ENCODE results near the gene ATP10A. TPM values are rescaled to one million over a fixed set of nuclear protein-coding genes. Genes with fewer than 3 reads are reported as not detected.

ATP10A gene
- total RNA-seq, 1 donor from 2014 or later: not detected

DNA sequence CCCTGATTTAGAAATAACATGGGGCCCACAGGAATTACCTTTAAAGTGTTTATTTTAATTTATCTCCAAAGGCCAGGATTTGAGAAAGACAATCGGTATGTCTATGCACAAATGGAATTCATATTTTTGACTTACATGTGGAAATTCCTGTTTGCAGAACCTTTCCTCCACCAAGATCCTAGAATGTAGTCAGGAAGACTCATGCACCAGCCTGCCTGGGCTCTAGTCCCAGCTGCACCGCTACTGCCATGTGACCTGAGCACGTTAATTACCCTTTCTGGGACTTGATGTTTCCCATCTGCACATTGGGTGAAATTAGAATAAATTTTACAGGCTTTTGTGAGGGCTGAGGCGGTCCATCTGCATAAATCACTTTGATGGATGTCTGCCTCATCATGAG lies 194.2 kb downstream of the ATP10A start:
- H3K4me1 Mint-ChIP-seq (ENCODE audit: low read depth, unreplicated experiment): peaks cover 24% of the 10 kb centered on the region
- H3K27ac Mint-ChIP-seq (ENCODE audit: unreplicated experiment): no peak overlapping the region
- DNase-seq: no peak
- H3K4me3 Mint-ChIP-seq (ENCODE audit: unreplicated experiment): no peak overlapping the region
- no peaks in the 10 kb centered on the region for H3K36me3 Mint-ChIP-seq (ENCODE audit: unreplicated experiment)
- TF ChIP-seq, protein P1, sequence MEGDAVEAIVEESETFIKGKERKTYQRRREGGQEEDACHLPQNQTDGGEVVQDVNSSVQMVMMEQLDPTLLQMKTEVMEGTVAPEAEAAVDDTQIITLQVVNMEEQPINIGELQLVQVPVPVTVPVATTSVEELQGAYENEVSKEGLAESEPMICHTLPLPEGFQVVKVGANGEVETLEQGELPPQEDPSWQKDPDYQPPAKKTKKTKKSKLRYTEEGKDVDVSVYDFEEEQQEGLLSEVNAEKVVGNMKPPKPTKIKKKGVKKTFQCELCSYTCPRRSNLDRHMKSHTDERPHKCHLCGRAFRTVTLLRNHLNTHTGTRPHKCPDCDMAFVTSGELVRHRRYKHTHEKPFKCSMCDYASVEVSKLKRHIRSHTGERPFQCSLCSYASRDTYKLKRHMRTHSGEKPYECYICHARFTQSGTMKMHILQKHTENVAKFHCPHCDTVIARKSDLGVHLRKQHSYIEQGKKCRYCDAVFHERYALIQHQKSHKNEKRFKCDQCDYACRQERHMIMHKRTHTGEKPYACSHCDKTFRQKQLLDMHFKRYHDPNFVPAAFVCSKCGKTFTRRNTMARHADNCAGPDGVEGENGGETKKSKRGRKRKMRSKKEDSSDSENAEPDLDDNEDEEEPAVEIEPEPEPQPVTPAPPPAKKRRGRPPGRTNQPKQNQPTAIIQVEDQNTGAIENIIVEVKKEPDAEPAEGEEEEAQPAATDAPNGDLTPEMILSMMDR (IDR thresholded peaks at IDR 0.05; ENCODE audit: partially characterized antibody, unreplicated experiment): no peak
- peaks cover 6% of the 10 kb centered on the region for H3K9me3 Mint-ChIP-seq (ENCODE audit: unreplicated experiment)
- peaks cover 2% of the 10 kb centered on the region for H3K27me3 Mint-ChIP-seq (ENCODE audit: unreplicated experiment)

DNA sequence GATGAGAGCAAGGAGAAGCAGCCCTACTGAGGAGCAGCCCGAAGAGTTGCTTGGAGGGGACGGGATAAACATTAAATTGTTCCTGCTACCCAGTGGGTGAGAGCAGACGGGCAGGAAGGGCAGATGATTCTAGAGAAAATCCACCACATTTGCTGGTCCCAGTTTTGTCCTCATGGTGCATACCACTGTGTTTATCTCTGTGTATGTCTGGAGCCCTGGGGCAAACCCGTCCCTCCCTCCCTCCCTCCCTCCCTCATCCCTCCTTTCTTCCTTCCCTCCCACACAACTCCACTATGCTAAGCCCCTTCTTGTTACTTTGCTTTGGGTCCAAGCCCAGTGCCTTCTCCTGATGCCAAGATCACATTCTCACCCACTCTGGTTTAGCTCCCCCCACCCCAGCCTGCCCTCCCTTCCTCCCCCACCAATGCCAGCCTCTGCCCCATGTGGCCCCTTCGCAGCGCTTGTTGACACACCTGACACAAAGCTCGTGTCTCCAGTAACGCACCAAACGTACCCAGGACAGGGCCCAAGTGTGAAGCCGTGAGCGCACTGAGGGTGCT lies 194.8 kb downstream of the ATP10A start:
- no peak for DNase-seq
- H3K4me1 Mint-ChIP-seq (ENCODE audit: low read depth, unreplicated experiment): peaks cover 25% of the 10 kb centered on the region

DNA sequence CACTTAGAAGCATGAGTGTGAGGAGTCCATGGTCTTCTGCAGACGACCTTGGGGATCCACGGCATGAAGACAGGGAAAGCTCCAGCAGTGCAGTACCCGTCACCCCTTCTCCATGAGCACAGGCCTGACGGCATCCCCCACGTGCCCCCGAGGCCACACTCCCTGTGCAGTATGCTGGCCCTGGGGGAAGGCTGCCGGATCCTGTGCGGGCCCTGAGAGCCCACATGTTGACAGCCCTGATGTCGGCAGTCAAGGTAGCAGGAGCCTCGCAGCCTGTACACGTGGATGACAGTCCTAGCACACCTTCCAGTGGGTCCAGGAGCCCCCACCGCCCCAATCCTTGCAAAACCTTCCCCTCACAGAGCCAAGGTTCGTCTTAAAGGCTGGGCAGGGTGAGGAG lies 195.3 kb downstream of the ATP10A start:
- Mint-ChIP-seq H3K4me3 (ENCODE audit: unreplicated experiment) (no peak overlapping the region), H3K36me3 (ENCODE audit: unreplicated experiment) (peaks cover 4% of the 10 kb centered on the region), H3K27ac (ENCODE audit: unreplicated experiment) (no peak overlapping the region), H3K4me1 (ENCODE audit: low read depth, unreplicated experiment) (peaks cover 29% of the 10 kb centered on the region), H3K27me3 (ENCODE audit: unreplicated experiment) (peaks cover 2% of the 10 kb centered on the region), H3K9me3 (ENCODE audit: unreplicated experiment) (peaks cover 4% of the 10 kb centered on the region)
- TF ChIP-seq, protein P1 (IDR thresholded peaks at IDR 0.05; ENCODE audit: partially characterized antibody, unreplicated experiment): no peak
- no peak for DNase-seq

More for the DNA sequence above, 194.8 kb downstream of the ATP10A start:
- Mint-ChIP-seq H3K27me3 (ENCODE audit: unreplicated experiment) (peaks cover 2% of the 10 kb centered on the region), H3K36me3 (ENCODE audit: unreplicated experiment) (no peaks in the 10 kb centered on the region), H3K4me3 (ENCODE audit: unreplicated experiment) (no peak overlapping the region), H3K27ac (ENCODE audit: unreplicated experiment) (no peak overlapping the region), H3K9me3 (ENCODE audit: unreplicated experiment) (peaks cover 4% of the 10 kb centered on the region)
- TF ChIP-seq, protein P1 (IDR thresholded peaks at IDR 0.05; ENCODE audit: partially characterized antibody, unreplicated experiment): no peak

DNA sequence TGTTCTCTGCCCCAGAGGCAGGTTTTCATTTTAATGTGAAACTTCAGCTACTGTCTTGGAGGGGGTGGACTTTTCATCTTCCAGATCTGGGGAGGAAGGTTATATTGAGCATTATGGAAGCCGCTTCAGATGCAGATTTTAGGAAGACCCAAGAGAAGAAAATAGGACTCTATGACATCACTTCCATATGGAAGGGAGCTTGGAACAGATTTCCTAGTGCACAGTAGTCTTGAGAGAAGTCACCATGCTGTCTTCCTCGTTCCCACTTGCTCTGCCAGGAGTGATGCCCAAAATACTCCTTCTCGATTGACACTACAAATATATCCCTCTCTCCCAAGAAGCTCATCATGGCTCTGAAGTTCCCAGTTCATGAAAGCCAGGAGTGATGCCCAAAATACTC lies 197.2 kb downstream of the ATP10A start:
- peaks cover 22% of the 10 kb centered on the region for H3K4me1 Mint-ChIP-seq (ENCODE audit: low read depth, unreplicated experiment)
- peaks cover 2% of the 10 kb centered on the region for H3K9me3 Mint-ChIP-seq (ENCODE audit: unreplicated experiment)
- peaks cover 4% of the 10 kb centered on the region for H3K36me3 Mint-ChIP-seq (ENCODE audit: unreplicated experiment)
- no peak overlapping the region for H3K27ac Mint-ChIP-seq (ENCODE audit: unreplicated experiment)
- no peak overlapping the region for H3K4me3 Mint-ChIP-seq (ENCODE audit: unreplicated experiment)
- TF ChIP-seq, protein P1 (IDR thresholded peaks at IDR 0.05; ENCODE audit: partially characterized antibody, unreplicated experiment): no peak
- peaks cover 1% of the 10 kb centered on the region for H3K27me3 Mint-ChIP-seq (ENCODE audit: unreplicated experiment)
- DNase-seq: no peak

DNA sequence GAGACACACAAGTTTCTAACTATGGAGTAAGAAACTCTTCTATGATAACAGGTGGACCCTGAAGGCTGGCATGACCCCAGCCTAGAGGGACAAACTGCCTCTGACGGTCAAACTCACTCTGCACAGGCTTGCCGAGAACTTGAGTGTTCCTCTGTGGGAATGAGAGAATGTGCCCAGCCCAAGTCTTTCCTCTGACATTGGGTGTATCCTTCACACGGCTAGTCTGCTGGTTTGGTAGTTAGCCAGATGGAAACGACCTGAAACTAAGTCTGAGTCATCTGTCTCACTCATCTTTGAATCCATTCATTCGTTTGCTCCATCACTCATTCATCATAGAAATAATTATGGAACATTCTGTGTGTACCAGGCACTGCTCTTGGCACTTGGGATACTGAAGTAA lies 198.4 kb downstream of the ATP10A start:
- Mint-ChIP-seq H3K27me3 (ENCODE audit: unreplicated experiment) (no peaks in the 10 kb centered on the region), H3K27ac (ENCODE audit: unreplicated experiment) (no peak overlapping the region), H3K4me1 (ENCODE audit: low read depth, unreplicated experiment) (peaks cover 12% of the 10 kb centered on the region), H3K4me3 (ENCODE audit: unreplicated experiment) (no peak overlapping the region), H3K9me3 (ENCODE audit: unreplicated experiment) (peaks cover 2% of the 10 kb centered on the region), H3K36me3 (ENCODE audit: unreplicated experiment) (peaks cover 4% of the 10 kb centered on the region)
- TF ChIP-seq, protein P1 (IDR thresholded peaks at IDR 0.05; ENCODE audit: partially characterized antibody, unreplicated experiment): no peak
- no peak for DNase-seq

Measured in glutamatergic neuron (in vitro differentiated cells).